HepG2 (cell line): Measurements from ENCODE around the gene SPTY2D1. TPM values are rescaled to one million over a fixed set of nuclear protein-coding genes. Genes with fewer than 3 reads are reported as not detected.
A peak's percentile ranks its signal among the peaks of the same experiment; 100 is the strongest.

ENCODE experiments used
- ATAC-seq: fragments of 200-7000 bp; cut with Tn5 transposase; 3 replicates; pipeline ENCODE4 v1.9.1; 2020; ENCODE audit warnings: mild to moderate bottlenecking, moderate library complexity
- Bru-seq: library from RNA; stranded (reverse); fragments of 400-500 nt; gene quantifications from one replicate; lab custom pipeline; 2021; lab: Mats Ljungman, UMichigan
- BruChase-seq, 2 experiments: library from RNA; stranded (reverse); fragments of 400-500 nt; gene quantifications; one replicate each; lab custom pipeline; 2021; lab: Mats Ljungman, UMichigan
- BruUV-seq: library from RNA; stranded (reverse); fragments of 400-500 nt; replicated peaks from 2 replicates; lab custom pipeline; 2021; lab: Mats Ljungman, UMichigan
- CTCF ChIA-PET: fragments of 300-600 bp; formaldehyde crosslinking; extraction: SDS; loops from one replicate; lab custom pipeline; 2021; ENCODE audit warnings: low total read pairs, inconsistent platforms, low intra/inter-chr PET ratio; lab: Yijun Ruan, JAX
- POLR2A ChIA-PET: fragments of 350-600 bp; sonication (Branson Sonifier 250); formaldehyde crosslinking; loops from one replicate; lab custom pipeline; 2020; ENCODE audit warnings: antibody characterized with exemption, inconsistent platforms; lab: Yijun Ruan, JAX
- DNase-seq: peaks from one replicate; pipeline ENCODE4 v3.0.0-alpha.2; 2015; ENCODE audit warnings: low spot score
- FAIRE-seq: peaks from 3 replicates; lab custom pipeline; 2011; peaks lifted over from hg19 to GRCh38; lab: Jason Lieb, UNC
- H2AFZ ChIP-seq: one replicate; pipeline ENCODE4 v1.6.1; 2011; ENCODE audit warnings: low read length, inconsistent platforms
- H3K27ac ChIP-seq: fragments of 300-600 bp; 3 replicates; pipeline ENCODE4 v1.8.0; 2011; ENCODE audit warnings: mixed run types, mild to moderate bottlenecking, mixed read lengths, low read length, inconsistent platforms; ENCODE audit not compliant: insufficient read depth; ENCODE audit errors: extremely low read length
- H3K27me3 ChIP-seq, 2 experiments: fragments of 200-600 bp in 1 of 2; 2 replicates in 1 of 2; 3 replicates in 1 of 2; pipeline versions ENCODE4 v1.6.0 to v1.8.0; 2011; ENCODE audit warnings: low read length in 2 of 2, mild to moderate bottlenecking in 2 of 2, moderate library complexity in 2 of 2, inconsistent platforms in 1 of 2; ENCODE audit not compliant: insufficient read depth in 2 of 2, control insufficient read depth in 1 of 2
- H3K36me3 ChIP-seq, 2 experiments: fragments of 200-600 bp in 1 of 2; replicated peaks in 1 of 2; 2 replicates in 1 of 2; 3 replicates in 1 of 2; pipeline versions ENCODE4 v1.5.1 to v1.8.0; 2011; ENCODE audit warnings: low read length in 2 of 2, inconsistent platforms in 1 of 2; ENCODE audit not compliant: insufficient read depth in 2 of 2, control insufficient read depth in 1 of 2
- H3K4me1 ChIP-seq: 2 replicates; pipeline ENCODE4 v1.5.1; 2012; ENCODE audit warnings: low read length, inconsistent platforms; ENCODE audit not compliant: insufficient read depth
- H3K4me2 ChIP-seq: 2 replicates; pipeline ENCODE4 v1.6.0; 2011; ENCODE audit warnings: low read depth, low read length, inconsistent platforms
- H3K4me3 ChIP-seq, 3 experiments: fragments of 200-600 bp in 1 of 3; sonication (generic), shearing (Covaris generic) in 1 of 3; replicated peaks in 1 of 3; 2 replicates each; pipeline ENCODE4 v1.5.1; 2011 to 2016; ENCODE audit warnings: low read length in 3 of 3, inconsistent platforms in 2 of 3, low read depth in 2 of 3, mild to moderate bottlenecking in 2 of 3, control low read depth in 1 of 3, mixed read lengths in 1 of 3; ENCODE audit not compliant: insufficient read depth in 1 of 3
- H3K79me2 ChIP-seq: one replicate; pipeline ENCODE4 v1.6.1; 2011; ENCODE audit warnings: low read length, inconsistent platforms; ENCODE audit not compliant: insufficient read depth
- H3K9ac ChIP-seq: 2 replicates; pipeline ENCODE4 v1.6.0; 2011; ENCODE audit warnings: mild to moderate bottlenecking, low read depth, low read length, inconsistent platforms; ENCODE audit not compliant: insufficient read depth
- H3K9me3 ChIP-seq: 2 replicates; pipeline ENCODE4 v1.5.1; 2012; ENCODE audit warnings: mild to moderate bottlenecking, low read length
- H4K20me1 ChIP-seq: 2 replicates; pipeline ENCODE4 v1.6.0; 2011; ENCODE audit warnings: inconsistent platforms, mild to moderate bottlenecking, low read length, moderate library complexity; ENCODE audit not compliant: insufficient read depth
- HMGXB3 ChIP-seq: sonication (generic); formaldehyde crosslinking; IDR thresholded peaks from 2 replicates; pipeline ENCODE4 v1.4.0; 2020; ENCODE audit warnings: missing genetic modification reagents, borderline replicate concordance
- HOXA9 ChIP-seq: sonication (generic); formaldehyde crosslinking; IDR thresholded peaks from 2 replicates; pipeline ENCODE4 v1.8.1; 2022; ENCODE audit warnings: missing genetic modification reagents, mild to moderate bottlenecking, moderate library complexity, borderline replicate concordance
- NPAS2 ChIP-seq: sonication (generic); formaldehyde crosslinking; IDR thresholded peaks from 2 replicates; pipeline ENCODE4 v1.8.0; 2022; ENCODE audit warnings: mild to moderate bottlenecking, missing genetic modification reagents, borderline replicate concordance
- ZNF274 ChIP-seq: sonication (generic); formaldehyde crosslinking; IDR thresholded peaks from 2 replicates; pipeline ENCODE4 v1.5.1; 2020; ENCODE audit warnings: mild to moderate bottlenecking, missing genetic modification reagents
- ZNF75D ChIP-seq: sonication (generic); formaldehyde crosslinking; IDR thresholded peaks from 2 replicates; pipeline ENCODE4 v1.8.1; 2023; ENCODE audit warnings: missing genetic modification reagents, mild to moderate bottlenecking, borderline replicate concordance
- WGBS: methylation state at CpG from one replicate; pipeline ENCODE4 v1.1.6; 2017; ENCODE audit warnings: low lambda C conversion rate; 5-methylcytosine and 5-hydroxymethylcytosine counted together
- in situ Hi-C: cut with HindIII; loops from 2 replicates; pipeline ENCODE4 v1.10.0; 2017; ENCODE audit warnings: low pct_unique_long_range_greater_than_20kb; ENCODE audit not compliant: extremely low pct_ligation_motif_present
- intact Hi-C: fragments of 100-400 bp; cut with micrococcal nuclease; formaldehyde crosslinking; loops from one replicate; pipeline ENCODE4 v1.10.0; 2022; ENCODE audit not compliant: unreplicated experiment
- long read RNA-seq, 2 experiments: library from RNA in 1 of 2; library from polyadenylated mRNA in 1 of 2; stranded (forward) in 1 of 2; unstranded in 1 of 2; transcript quantifications; one replicate each; pipeline ENCODE4 v2.0.0, GENCODE V29; 2019 to 2022
- polyA minus RNA-seq, 3 experiments: library from RNA; depleted of rRNA, polyadenylated mRNA; stranded (reverse); fragments of >200 nt; gene quantifications; 2 replicates each; pipeline ENCODE4 v1.2.3, GENCODE V29; 2011; ENCODE audit warnings: low replicate concordance in 1 of 3
- polyA plus RNA-seq, 8 experiments: library from polyadenylated mRNA; depleted of rRNA in 3 of 8; stranded (reverse) in 7 of 8; unstranded in 1 of 8; fragments of >200 nt; fragmentation: Illumina TruSeq in 4 of 8; extraction: Trizol in 4 of 8; gene quantifications; 2 replicates each; pipeline versions ENCODE4 v1.2.1 to v1.2.3, GENCODE V29; 2011 to 2016; ENCODE audit warnings: low read depth in 4 of 8, missing spikeins in 1 of 8, mixed read lengths in 1 of 8; ENCODE audit not compliant: insufficient read depth in 1 of 8
- total RNA-seq, 5 experiments: library from RNA; depleted of rRNA; stranded (reverse); fragments of >200 nt; fragmentation: Illumina TruSeq; extraction: Trizol; gene quantifications; 2 replicates each; pipeline ENCODE4 v1.2.3, GENCODE V29; 2016; ENCODE audit warnings: low read depth in 1 of 5
- TF ChIP-seq, protein P1 (sequence below): IDR thresholded peaks from 2 replicates; pipeline ENCODE4 v1.6.1; 2016; ENCODE audit warnings: missing biosample characterization, missing genetic modification reagents, low read depth

SPTY2D1 gene, protein sequence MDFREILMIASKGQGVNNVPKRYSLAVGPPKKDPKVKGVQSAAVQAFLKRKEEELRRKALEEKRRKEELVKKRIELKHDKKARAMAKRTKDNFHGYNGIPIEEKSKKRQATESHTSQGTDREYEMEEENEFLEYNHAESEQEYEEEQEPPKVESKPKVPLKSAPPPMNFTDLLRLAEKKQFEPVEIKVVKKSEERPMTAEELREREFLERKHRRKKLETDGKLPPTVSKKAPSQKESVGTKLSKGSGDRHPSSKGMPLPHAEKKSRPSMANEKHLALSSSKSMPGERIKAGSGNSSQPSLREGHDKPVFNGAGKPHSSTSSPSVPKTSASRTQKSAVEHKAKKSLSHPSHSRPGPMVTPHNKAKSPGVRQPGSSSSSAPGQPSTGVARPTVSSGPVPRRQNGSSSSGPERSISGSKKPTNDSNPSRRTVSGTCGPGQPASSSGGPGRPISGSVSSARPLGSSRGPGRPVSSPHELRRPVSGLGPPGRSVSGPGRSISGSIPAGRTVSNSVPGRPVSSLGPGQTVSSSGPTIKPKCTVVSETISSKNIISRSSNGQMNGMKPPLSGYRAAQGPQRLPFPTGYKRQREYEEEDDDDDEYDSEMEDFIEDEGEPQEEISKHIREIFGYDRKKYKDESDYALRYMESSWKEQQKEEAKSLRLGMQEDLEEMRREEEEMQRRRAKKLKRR
- total RNA-seq (2016; rRNA removed; fragmentation: Illumina TruSeq; extraction: Trizol) (14.8 and 22.2 TPM in 2 replicates), polyA plus RNA-seq (2011; rRNA removed) (5.4 and 6.9 TPM in 2 replicates), polyA minus RNA-seq (2011; rRNA and poly(A)+ RNA removed; ENCODE audit: low replicate concordance) (14.5 and 22.2 TPM in 2 replicates), Bru-seq, nascent RNA (percentile 75 among the genes with signal in this experiment), BruChase-seq, experiment 1, labeled RNA remaining after a 6-hour chase (percentile 76 among the genes with signal in this experiment), BruChase-seq, experiment 2, labeled RNA remaining after a 2-hour chase (percentile 84 among the genes with signal in this experiment)
- 1.1 and 1.2 TPM in 2 replicates for total RNA-seq (2016; cell fraction: cytosol; rRNA removed; fragmentation: Illumina TruSeq; extraction: Trizol; ENCODE audit: low read depth)
- total RNA-seq (2016; cell fraction: insoluble cytoplasmic fraction; rRNA removed; fragmentation: Illumina TruSeq; extraction: Trizol) = 16.2 and 20.9 TPM in 2 replicates
- total RNA-seq (2016; cell fraction: membrane; rRNA removed; fragmentation: Illumina TruSeq; extraction: Trizol) = 3.3 and 4.4 TPM in 2 replicates
- total RNA-seq (2016; cell fraction: nucleus; rRNA removed; fragmentation: Illumina TruSeq; extraction: Trizol) = 9.3 and 9.9 TPM in 2 replicates
- 5.7 and 7.0 TPM in 2 replicates for polyA plus RNA-seq (2011; cell fraction: cytosol; rRNA removed)
- 3.7 and 3.8 TPM in 2 replicates for polyA plus RNA-seq (2011; cell fraction: nucleus; rRNA removed)
- polyA plus RNA-seq (2012) = 5.1 and 6.9 TPM in 2 replicates
- polyA plus RNA-seq (2016; cell fraction: cytosol; fragmentation: Illumina TruSeq; extraction: Trizol; ENCODE audit: low read depth) = 0.76 and 0.80 TPM in 2 replicates
- 13.3 and 15.1 TPM in 2 replicates for polyA plus RNA-seq (2016; cell fraction: insoluble cytoplasmic fraction; fragmentation: Illumina TruSeq; extraction: Trizol; ENCODE audit: low read depth)
- 1.7 and 2.0 TPM in 2 replicates for polyA plus RNA-seq (2016; cell fraction: membrane; fragmentation: Illumina TruSeq; extraction: Trizol; ENCODE audit: low read depth)
- polyA plus RNA-seq (2016; cell fraction: nucleus; fragmentation: Illumina TruSeq; extraction: Trizol; ENCODE audit: insufficient read depth, low read depth) = 9.4 and 9.7 TPM in 2 replicates
- polyA minus RNA-seq (2011; cell fraction: cytosol; rRNA and poly(A)+ RNA removed) = 7.8 and 7.9 TPM in 2 replicates
- polyA minus RNA-seq (2011; cell fraction: nucleus; rRNA and poly(A)+ RNA removed) = 7.9 and 9.3 TPM in 2 replicates
- long read RNA-seq, experiment 1, full-length matches to known transcripts = 1 of 3 reads
- long read RNA-seq, experiment 1, partial matches to known transcripts = 1 of 3 reads
- long read RNA-seq, experiment 1, other reads (novel, unspliced or antisense) = 1 of 3 reads
- long read RNA-seq, experiment 2, full-length matches to known transcripts = 3 of 20 reads
- long read RNA-seq, experiment 2, partial matches to known transcripts = 0 of 20 reads
- long read RNA-seq, experiment 2, other reads (novel, unspliced or antisense) = 17 of 20 reads

- FAIRE-seq = peak; percentile 82
- BruUV-seq = TSS peak; percentile 98
- ATAC-seq = peak; percentile 99
- peak within 1 kb of the TSS; percentile 86 for H3K4me2 ChIP-seq
- H3K36me3 ChIP-seq = no peaks in the 10 kb centered on the region
- peaks cover 40% of the 10 kb centered on the region for H3K79me2 ChIP-seq
- H4K20me1 ChIP-seq = no peaks in the 10 kb centered on the region
- peak; percentile 99 for DNase-seq
- H3K27me3 ChIP-seq = no peaks in the 10 kb centered on the region; a peak in 1 of 5 replicates
- intact Hi-C loops = loop anchor here (1.0 to 5.0 kb wide), 3 partner anchors 46 to 312 kb away; partner anchors contain the start of genes GTF2H1, HPS5 and UEVLD
- H3K27ac ChIP-seq = peak within 1 kb of the TSS; percentile 84
- in situ Hi-C loops = no loop called here
- WGBS = 3% methylated on average over 14 of the region's 60 CpGs
- peak within 1 kb of the TSS; percentile 85 for H3K9ac ChIP-seq
- ChIA-PET CTCF (no interaction called here), POLR2A (interaction anchor here (0.6 to 2.5 kb wide), 17 partner anchors 8 to 390 kb away, joined by 3 to 16 read pairs (median 4); partner anchors contain the start of genes LDHA, MISFA, TMEM86A and TSG101)
- H3K4me3 ChIP-seq = peak within 1 kb of the TSS; percentile 80 to 90 (median 84)
- peaks cover 12% of the 10 kb centered on the region for H3K4me1 ChIP-seq
- no peak within 1 kb of the TSS for H2AFZ ChIP-seq
- no peaks in the 10 kb centered on the region for H3K9me3 ChIP-seq
- no peak for TF ChIP-seq ZNF75D (CRISPR knock-in tag)
- no peak for TF ChIP-seq ZNF274 (CRISPR knock-in tag)
- TF ChIP-seq HMGXB3 = no peak; the same call in 1 of the 2 replicates
- TF ChIP-seq, protein P1, sequence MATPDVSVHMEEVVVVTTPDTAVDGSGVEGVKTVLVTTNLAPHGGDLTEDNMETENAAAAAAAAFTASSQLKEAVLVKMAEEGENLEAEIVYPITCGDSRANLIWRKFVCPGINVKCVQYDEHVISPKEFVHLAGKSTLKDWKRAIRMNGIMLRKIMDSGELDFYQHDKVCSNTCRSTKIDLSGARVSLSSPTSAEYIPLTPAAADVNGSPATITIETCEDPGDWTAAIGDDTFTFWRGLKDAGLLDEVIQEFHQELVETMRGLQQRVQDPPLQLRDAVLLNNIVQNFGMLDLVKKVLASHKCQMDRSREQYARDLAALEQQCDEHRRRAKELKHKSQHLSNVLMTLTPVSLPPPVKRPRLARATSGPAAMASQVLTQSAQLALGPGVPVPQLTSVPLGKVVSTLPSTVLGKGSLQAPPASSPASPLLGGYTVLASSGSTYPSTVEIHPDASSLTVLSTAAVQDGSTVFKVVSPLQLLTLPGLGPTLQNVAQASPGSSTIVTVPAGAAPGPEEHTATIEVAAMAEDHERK (CRISPR knock-in tag) = peak; percentile 93
- TF ChIP-seq HOXA9 (CRISPR knock-in tag) = no peak
- TF ChIP-seq NPAS2 = no peak
Observed at GRCh38 chr11:18634140-18635032, at the start of gene SPTY2D1. TSS of gene SPTY2D1 (minus strand) at chr11:18634342. CDS start at chr11:18634257, 85 bp downstream.
